ENCODE results near the gene MBP. TPM values are rescaled to one million over a fixed set of nuclear protein-coding genes. Genes with fewer than 3 reads are reported as not detected.
A peak's percentile ranks its signal among the peaks of the same experiment; 100 is the strongest.
"Not testable (repeated sequence)": the region's sequence is repeated elsewhere in the genome, so short reads cannot be mapped to it uniquely, and the experiment has no call there.

The MBP gene
- total RNA-seq, 3 donors from 2014 or later, result 37.9 to 48.5 (median 47.4) TPM

DNA sequence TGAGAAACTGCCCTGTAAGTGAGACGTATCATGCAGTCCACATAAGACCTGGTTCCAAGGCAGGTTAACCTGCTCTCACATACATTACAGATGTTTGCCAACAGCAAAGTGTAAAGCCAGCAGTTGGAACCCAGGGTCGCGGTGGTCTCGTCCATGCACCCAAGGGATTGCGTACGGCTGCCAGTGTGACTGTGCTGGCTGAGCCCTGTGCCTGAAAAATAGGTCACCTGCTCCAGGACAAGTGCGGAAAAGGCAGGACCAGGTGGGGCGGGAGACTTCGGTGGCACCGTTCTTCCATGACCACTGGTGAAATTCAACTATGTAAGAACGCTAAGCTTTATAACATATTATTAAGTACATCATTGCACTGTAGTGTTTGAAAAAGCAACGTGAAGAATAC is 110.5 kb downstream of the MBP start:
- DNase-seq (no peak), ATAC-seq (no peak)
- TF ChIP-seq, protein P1, sequence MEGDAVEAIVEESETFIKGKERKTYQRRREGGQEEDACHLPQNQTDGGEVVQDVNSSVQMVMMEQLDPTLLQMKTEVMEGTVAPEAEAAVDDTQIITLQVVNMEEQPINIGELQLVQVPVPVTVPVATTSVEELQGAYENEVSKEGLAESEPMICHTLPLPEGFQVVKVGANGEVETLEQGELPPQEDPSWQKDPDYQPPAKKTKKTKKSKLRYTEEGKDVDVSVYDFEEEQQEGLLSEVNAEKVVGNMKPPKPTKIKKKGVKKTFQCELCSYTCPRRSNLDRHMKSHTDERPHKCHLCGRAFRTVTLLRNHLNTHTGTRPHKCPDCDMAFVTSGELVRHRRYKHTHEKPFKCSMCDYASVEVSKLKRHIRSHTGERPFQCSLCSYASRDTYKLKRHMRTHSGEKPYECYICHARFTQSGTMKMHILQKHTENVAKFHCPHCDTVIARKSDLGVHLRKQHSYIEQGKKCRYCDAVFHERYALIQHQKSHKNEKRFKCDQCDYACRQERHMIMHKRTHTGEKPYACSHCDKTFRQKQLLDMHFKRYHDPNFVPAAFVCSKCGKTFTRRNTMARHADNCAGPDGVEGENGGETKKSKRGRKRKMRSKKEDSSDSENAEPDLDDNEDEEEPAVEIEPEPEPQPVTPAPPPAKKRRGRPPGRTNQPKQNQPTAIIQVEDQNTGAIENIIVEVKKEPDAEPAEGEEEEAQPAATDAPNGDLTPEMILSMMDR (IDR thresholded peaks at IDR 0.05), result no peak
- Histone ChIP-seq H3K36me3 (ENCODE audit: low read depth) (no peaks in the 10 kb centered on the region), H3K4me1 (ENCODE audit: low read depth) (no peaks in the 10 kb centered on the region), H3K9me3 (no peaks in the 10 kb centered on the region), H3K4me3 (no peak overlapping the region)
- intact Hi-C loops (cut with DNase I, micrococcal nuclease), result no loop called here

DNA sequence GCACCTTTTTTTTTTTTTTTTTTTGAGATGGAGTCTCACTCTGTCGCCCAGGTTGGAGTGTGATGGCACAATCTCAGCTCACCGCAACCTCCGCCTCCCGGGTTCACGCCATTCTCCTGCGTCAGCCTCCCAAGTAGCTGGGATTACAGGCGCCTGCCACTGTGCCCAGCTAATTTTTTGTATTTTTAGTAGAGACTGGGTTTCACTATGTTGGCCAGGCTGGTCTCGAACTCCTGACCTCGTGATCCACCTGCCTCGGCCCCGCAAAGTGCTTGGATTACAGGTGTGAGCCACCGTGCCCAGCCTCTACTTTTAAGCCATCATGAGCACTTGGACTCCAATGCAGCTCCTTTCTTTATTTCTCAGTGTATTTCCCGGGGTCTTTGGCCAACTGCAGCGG is 111.1 kb downstream of the MBP start:
- not testable (repeated sequence) for H3K4me1 ChIP-seq (ENCODE audit: low read depth); DNase-seq

DNA sequence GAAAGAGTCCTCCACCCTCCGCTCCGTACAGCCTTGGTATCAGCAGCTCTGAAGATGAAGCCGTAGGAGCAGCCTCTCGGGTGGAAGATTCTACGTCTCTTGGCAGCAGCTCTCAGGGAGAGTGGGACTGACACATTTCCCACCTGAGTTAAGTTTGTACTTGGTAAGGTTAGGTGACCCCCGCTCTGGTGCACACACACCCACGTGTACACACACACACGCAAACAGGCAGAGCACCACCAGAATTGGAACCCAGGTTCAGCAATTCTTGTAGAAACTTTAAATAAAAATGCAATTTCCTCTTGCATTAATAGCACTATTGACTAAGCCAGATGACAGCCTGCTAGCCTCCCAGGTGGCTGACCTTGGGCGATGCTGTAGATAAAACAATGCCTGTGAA is 111.5 kb downstream of the MBP start:
- Histone ChIP-seq H3K9me3 (no peaks in the 10 kb centered on the region), H3K4me3 (no peak overlapping the region), H3K4me1 (ENCODE audit: low read depth) (no peaks in the 10 kb centered on the region), H3K36me3 (ENCODE audit: low read depth) (peaks cover 6% of the 10 kb centered on the region)
- intact Hi-C loops (cut with DNase I, micrococcal nuclease), result no loop called here
- TF ChIP-seq, protein P1 (IDR thresholded peaks at IDR 0.05), result no peak
- no peak for ATAC-seq
- DNase-seq, result no peak

More for the DNA sequence above, 111.1 kb downstream of the MBP start:
- intact Hi-C loops (cut with DNase I, micrococcal nuclease); H3K36me3 ChIP-seq (ENCODE audit: low read depth); H3K9me3 ChIP-seq; ATAC-seq; H3K4me3 ChIP-seq: not testable (repeated sequence)

DNA sequence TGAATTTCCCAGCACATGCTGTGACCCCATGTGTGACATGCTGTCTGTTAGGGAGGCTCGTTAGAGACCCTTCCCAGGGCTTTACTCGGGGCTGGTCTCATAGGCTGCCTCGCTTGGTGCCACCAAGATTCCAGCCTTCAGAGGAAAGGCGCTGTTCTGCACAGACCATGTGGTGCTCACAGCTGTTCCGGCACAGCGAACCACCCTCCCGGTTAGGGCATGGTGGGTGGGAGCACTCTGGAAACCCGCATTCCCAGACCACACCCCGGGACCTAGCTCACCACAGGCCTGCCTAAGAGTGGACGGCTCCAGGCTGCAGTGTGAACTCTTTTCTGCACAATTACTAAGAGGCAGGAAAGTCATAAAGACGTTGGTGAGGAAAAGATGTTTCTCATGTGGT is 112.0 kb downstream of the MBP start:
- no peak for ATAC-seq

DNA sequence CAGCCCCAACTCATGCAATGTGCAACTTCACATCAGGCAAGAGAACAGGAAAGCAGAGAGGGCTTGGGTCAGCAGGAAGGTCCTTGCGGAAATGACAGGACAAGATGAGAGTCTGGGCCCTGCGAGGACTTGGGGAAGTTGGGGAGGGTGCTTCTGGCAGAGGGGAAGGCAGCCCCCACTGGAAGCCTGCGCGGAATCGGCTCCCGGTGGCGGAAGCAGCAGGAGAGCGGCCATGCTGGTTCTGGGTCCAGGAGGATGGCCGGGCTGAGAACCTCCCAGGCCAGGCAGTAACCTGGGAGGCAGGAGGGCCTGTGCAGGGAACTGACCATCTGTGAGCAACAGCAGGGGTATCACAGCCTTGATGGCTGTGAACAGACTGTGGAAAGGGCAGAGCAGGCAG is 112.9 kb downstream of the MBP start:
- DNase-seq, result no peak
- intact Hi-C loops (cut with DNase I, micrococcal nuclease), result no loop called here
- no peak for ATAC-seq

More for the DNA sequence above, 112.0 kb downstream of the MBP start:
- intact Hi-C loops (cut with DNase I, micrococcal nuclease), result no loop called here
- H3K9me3 ChIP-seq, result no peaks in the 10 kb centered on the region
- TF ChIP-seq, protein P1 (IDR thresholded peaks at IDR 0.05), result no peak
- no peaks in the 10 kb centered on the region for H3K4me1 ChIP-seq (ENCODE audit: low read depth)
- DNase-seq, result peak in 1 of 3 donors; percentile 31
- no peak overlapping the region for H3K4me3 ChIP-seq
- H3K36me3 ChIP-seq (ENCODE audit: low read depth), result peaks cover 6% of the 10 kb centered on the region

DNA sequence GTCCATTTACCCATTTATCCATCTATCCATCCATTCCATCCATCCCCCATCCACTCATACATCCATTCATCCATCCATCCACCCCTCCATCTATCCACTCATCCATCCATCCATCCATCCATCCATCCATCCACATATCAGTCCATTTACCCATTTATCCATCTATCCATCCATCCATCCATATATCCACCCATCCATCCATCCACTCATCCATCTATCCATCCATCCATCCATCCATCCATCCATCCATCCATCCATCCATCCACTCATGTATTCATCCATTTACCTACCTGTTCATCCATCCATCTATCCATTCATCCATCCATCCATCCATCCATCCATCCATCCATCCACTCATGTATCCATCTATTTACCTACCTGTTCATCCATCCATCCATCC is 113.9 kb downstream of the MBP start:
- intact Hi-C loops (cut with DNase I, micrococcal nuclease), result not testable (repeated sequence)

More for the DNA sequence above, 112.9 kb downstream of the MBP start:
- Histone ChIP-seq H3K4me1 (ENCODE audit: low read depth) (no peaks in the 10 kb centered on the region), H3K4me3 (no peak overlapping the region), H3K36me3 (ENCODE audit: low read depth) (peaks cover 6% of the 10 kb centered on the region), H3K9me3 (no peaks in the 10 kb centered on the region)
- TF ChIP-seq, protein P1 (IDR thresholded peaks at IDR 0.05), result no peak

DNA sequence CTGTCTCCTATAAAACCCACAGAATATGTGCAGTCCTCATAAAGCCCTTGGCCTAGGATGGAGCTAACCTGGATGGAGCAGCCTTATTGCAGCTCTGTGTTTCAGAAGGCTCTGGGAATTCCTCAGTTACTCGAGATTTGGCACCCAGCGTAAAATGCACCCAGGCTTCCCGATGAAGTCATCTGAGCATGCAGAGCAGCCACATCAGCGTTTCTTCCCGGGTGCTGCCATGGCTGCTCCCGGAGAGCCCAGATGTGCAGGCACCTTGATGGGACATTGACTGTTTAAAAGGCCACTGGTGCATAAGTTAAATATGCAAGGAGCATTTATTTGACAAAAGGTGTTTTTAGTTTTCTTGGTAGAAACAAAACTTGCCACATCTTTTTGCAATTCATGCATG is 115.2 kb downstream of the MBP start:
- no peak overlapping the region for H3K4me3 ChIP-seq
- peaks cover 9% of the 10 kb centered on the region for H3K36me3 ChIP-seq (ENCODE audit: low read depth)
- DNase-seq (no peak), ATAC-seq (no peak)
- intact Hi-C loops (cut with DNase I, micrococcal nuclease), result no loop called here
- TF ChIP-seq, protein P1 (IDR thresholded peaks at IDR 0.05), result no peak
- no peaks in the 10 kb centered on the region for H3K4me1 ChIP-seq (ENCODE audit: low read depth)
- no peaks in the 10 kb centered on the region for H3K9me3 ChIP-seq

More for the DNA sequence above, 113.9 kb downstream of the MBP start:
- not testable (repeated sequence) for DNase-seq; H3K9me3 ChIP-seq; H3K36me3 ChIP-seq (ENCODE audit: low read depth); ATAC-seq; H3K4me3 ChIP-seq; H3K4me1 ChIP-seq (ENCODE audit: low read depth)

Measured in mucosa of descending colon (tissue), 3 donors.